ENCODE measurements around the gene DSCAM.

GRCh38 chr21:40447016-40447415 lies 399.9 kb downstream of the DSCAM start:
- TF ChIP-seq POLR2A (IDR thresholded peaks at IDR 0.05) (no peak), EP300 (IDR thresholded peaks at IDR 0.05) (no peak)
